Activated CD8-positive, alpha-beta memory T cell treated with anti-CD3 and anti-CD28 coated beads, Interleukin-2, amount 50 U/mL, for 1 hour (primary cell): ENCODE results near the gene GPC5.

Experiments
- DNase-seq: peaks from one replicate; pipeline ENCODE4 v3.0.0-alpha.2; 2020; ENCODE audit errors: extremely low read depth

Gene GPC5

DNA sequence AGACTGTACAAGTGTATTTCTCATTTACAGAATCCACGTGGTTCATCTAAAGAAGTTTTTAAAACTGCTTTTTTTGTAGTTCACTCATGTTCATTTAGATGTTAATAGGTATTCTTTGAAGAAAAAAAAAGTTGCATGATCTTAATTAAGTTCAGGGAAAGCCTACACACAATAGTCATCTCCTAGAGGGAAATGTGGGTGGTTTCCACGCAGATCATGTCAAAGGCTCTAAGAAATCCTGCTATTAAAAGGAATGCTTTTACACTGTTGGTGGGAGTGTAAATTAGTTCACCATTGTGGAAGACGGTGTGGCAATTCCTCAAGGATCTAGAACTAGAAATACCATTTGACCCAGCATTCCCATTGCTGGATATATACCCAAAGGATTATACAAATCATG lies 312.3 kb downstream of the GPC5 start:
- DNase-seq: no peak

DNA sequence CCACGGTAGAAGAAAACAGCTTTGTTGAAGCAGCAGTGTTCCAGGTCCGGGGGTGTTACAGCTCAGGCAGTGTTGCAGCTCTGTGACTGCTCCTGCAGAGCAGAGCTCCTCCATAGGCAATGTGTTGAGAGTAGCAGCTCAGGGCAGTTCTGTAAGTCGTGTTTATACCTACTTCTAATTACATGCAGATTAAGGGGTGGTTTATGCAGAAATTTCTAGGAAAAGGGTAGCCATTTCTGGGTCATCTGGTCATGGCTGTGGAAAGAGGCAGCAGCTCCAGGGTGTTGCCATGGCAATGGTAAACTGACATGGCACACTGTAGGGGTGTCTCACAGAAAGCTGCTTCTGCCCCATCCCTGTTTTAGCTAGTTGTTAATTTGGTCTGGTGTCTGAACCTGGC lies 316.4 kb downstream of the GPC5 start:
- DNase-seq: no peak

DNA sequence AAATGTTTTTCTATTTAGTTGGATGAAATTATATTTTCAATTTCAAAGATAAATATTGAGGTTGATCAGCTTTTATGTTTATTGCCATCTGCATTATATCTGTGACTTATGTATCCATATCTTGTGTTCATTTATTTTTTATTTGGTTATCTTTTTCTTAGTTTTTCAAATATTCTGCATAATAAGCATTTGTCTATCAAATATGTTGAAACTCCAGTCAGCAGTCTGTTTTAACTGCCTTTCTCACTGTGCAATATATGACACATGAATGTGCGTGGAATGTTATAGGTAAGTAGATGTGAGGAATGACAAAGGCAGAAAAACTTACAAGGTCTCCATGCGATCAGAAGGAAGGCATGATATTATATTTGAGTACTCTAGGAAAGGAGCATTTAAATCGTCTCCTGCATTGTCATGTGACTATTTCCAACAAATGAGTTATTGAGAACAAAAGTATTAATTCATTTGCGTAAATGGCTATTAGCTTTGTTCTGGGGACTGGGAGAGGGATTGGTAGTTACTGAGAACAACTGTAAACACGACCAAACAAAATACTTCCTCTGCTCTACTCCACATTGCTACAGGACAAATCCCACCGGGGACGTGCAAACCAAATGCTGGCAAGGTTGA lies 318.1 kb downstream of the GPC5 start:
- DNase-seq: no peak

DNA sequence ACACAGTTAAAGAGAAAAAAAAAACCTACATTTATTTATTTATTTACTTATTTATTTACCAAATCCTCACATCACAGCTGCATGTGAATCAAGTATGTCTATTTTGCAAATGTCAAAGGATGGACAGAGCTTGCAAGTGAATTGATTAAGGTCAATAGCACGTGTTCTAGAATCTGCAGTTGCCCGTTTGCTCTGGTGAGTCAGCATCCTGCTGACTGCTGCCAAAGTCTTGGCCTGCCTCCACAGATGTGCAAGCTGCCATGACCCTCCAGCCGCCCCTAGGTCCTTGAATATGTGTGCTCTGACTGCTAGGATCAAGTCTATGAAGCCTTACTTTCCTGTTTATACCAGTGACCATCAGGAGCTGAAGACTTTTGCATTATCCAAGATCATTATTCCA lies 320.6 kb downstream of the GPC5 start:
- no peak for DNase-seq

DNA sequence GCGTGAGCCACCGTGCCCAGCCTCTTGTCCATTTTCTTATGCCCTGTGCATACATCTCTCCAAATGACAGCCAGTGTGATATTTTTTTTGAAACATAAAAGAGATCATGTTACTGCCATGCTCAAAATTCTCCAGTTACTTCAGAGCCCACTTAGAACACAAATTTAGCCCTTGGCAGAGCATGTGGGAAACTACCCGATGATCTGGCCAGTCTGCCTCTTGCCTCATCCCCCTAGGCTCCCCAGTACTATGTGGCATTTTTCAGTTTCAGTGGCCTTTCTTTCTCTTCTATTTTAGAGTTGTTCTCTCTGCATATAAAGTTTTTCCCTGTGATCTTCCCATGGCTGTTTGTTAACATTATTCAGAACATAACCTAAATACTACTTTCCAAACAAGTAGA lies 323.0 kb downstream of the GPC5 start:
- DNase-seq: no peak

- DNase-seq: no peak
These were observed 324.0 kb downstream of the GPC5 start for GRCh38 chr13:91722267-91722884.

GRCh38 chr13:91724591-91724990 lies 326.2 kb downstream of the GPC5 start:
- no peak for DNase-seq

DNA sequence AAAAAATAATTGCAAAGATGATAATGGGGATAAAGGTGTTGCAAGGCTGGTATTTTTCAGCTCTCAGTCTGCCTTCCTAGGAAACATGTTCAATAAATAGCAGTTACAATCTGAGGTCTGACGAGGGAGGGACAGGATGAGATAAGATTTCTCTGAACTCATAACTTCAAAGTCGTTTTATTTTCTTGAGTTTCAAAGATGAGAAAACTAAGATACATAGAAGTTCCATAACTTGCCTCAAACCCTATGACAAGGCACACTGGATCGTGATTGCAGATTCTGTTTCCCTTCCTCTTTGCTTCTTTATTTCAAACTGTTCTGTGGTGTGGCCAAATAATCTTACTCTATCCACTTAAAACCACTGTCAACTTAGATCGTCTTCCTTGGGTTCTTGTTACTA lies 327.2 kb downstream of the GPC5 start:
- DNase-seq: no peak

GRCh38 chr13:91726671-91727070 lies 328.2 kb downstream of the GPC5 start:
- DNase-seq: no peak

- DNase-seq: no peak
These were observed 331.4 kb downstream of the GPC5 start for GRCh38 chr13:91729859-91730258.

DNA sequence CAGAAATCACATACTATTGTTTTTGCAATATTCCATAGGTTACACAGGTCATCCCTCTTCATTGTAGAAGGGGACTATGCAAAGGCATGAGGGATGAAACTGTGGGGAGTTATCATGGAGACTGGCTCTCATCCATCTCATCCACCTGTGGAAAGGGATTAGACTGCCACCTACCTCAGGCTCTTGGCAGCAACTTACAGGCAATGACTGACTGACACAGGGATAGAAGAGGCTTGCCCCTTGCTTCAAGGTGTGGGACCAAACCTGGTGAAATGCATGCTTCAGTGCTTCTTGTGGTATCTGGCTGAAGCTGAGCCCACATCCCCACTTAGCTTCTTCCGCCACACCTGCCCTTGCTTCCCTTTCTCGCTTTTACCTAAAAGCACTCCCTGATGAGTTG lies 341.3 kb downstream of the GPC5 start:
- DNase-seq: no peak

DNA sequence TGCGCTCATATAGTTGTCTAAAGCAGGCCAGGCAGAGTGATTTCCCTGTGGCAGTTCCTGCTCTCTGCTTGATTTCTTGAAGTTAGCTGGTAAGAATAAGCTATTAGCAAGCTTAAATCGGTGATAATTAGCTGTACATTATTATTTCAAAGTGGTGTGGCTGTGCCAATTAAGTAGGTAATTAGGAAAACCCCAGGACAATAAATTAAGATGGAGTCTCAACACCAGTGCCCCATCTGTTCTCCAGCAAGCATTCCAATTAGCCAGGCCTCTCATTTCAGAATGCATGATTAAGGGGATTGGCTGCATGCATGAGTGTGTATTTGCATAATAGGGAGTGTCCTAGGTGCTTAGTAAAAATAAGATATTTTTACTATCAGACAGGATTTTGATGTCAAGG lies 342.3 kb downstream of the GPC5 start:
- no peak for DNase-seq

DNA sequence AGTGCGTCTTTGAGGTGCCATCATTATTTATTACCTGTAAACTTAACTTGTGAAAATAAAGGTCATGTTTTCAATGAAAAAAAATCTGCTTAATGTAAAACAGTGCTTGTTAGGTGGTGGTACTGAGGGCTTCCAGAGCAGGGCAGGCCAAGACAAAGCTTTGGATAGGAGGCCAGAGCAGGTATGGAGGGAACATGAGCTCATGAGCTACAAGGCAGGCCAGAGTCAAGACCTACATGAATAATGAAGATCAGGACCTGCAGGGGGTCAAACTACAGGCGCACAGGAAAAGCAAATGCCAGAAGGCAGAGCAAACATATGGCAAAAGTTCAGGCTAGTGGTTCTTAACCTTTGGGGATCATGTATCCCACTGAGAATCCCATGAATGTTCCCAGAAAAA lies 343.5 kb downstream of the GPC5 start:
- DNase-seq: no peak

DNA sequence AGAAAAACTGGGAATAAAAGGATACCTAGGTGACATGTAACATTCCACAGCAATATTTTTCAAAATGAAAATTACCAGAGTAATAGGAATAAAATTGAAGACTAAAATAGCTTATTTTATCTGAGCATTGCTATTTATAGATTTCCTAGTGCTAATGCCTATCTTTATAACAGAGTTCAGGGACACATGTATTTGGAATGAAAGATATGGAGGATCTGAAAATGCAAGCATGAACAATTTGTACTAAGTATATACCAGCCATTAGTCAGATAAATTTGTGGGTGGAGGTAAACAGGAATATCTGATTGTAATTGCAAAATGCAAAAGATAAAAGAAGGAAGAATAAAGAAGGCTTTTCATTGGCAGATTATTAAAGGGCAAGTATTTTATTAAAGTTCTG lies 345.9 kb downstream of the GPC5 start:
- no peak for DNase-seq

DNA sequence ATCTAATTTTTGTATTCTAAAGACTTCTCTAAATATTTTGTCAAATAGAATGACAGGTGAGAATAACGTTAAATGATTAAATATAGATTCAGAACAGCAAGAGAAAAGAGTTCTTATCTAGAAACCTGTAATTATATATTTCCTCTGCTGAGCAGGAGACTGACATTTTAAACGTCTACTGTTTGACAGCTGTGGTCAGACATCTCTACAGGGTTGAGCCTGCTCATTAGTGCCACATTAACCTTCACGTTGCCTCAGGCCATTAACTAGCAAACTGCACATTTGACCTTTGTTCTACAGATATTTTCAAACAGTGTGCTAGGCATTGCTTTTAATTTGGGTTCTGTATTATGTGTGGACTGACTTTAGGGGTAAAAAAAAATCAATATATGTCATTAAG lies 347.5 kb downstream of the GPC5 start:
- DNase-seq: no peak

- no peak for DNase-seq
These were observed 348.8 kb downstream of the GPC5 start for GRCh38 chr13:91747186-91747585.

DNA sequence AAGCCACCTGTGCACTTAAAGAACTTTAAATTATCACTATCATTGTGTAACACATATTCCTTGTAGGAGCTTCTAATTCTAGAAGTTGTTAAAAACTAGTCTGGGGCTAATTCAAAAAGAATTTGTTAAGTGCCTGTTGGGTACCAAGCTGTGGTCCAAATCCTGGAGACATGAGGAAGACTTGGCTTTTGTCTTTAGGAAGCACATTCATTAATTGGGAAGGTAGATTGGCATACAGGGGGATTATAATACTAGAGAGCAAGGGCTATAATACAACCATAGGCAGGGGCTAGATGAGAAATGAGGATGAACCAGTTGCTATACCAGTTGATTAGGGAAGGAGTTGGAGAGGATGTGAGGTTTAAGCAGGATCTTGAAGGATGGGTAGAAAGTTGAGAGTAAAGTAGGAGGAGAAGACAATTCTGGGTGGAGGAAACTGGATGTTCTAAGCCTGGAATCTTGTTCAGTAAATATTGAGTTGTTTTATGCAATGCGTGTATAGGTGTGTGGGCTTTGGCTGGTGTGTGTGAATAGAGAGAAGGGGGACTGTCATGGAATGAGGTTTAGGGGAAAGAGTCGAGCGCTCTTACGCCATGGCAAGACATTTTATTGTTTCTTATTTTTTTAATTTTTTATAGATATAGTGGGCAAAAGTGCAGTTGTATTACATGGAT lies 350.1 kb downstream of the GPC5 start:
- DNase-seq: no peak

- no peak for DNase-seq
These were observed 360.3 kb downstream of the GPC5 start for GRCh38 chr13:91758724-91759123.

DNA sequence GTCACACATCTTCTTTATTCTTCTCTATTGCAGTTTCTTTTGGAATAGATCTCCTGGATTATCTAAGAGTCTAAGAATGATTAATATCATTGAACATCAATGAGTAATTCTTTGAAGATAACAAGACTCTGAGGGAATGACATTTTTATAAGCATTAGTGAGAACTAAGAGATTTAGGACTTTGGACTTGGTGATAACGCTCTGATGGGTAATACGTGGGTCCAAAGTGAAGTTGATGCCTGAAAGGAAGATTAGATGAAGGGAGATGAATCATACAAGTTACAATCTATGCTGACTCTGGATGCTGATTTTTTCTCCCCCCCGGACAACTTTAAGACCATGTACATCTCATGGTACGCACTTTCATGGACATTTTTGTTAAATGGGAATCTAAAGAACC lies 364.5 kb downstream of the GPC5 start:
- DNase-seq: no peak

GRCh38 chr13:91764527-91764926 lies 366.1 kb downstream of the GPC5 start:
- no peak for DNase-seq

DNA sequence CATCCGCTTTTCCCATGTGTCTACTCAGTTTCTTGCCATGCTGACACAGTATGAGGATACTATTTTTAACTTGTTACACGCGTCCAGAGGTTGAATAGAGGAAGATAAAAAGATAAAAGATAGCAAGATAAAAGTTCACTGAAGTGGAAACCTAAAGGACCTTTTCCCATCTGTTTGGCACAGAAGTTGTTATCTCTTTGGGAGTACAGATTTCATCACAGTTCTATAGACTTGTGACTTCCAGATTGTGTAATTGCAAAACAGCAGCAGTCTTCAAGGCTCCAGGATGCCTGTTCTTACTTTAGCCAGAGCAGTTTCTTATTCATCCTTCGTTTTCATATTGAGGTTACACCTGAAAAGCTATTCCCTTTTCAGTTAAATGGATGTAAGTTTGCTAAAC lies 369.2 kb downstream of the GPC5 start:
- no peak for DNase-seq

GRCh38 chr13:91768746-91769145 lies 370.3 kb downstream of the GPC5 start:
- DNase-seq: no peak

DNA sequence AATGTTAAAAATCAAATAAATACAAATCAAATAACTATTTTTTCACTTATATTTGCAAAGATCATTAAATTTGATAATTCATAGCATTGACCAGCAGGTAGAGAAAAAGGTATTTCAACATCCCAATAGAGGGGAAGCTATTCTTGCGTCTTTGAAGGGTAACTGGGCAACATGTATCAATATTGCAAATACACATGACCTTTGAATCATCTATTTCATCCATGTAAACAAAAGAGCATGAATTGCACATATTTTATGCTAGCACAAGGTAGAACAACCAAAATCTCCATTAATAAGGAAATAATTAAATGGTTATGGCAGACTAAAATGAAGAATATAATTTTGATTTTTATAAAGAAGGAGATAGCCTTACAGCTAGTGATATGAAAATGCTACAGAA lies 372.8 kb downstream of the GPC5 start:
- no peak for DNase-seq
